ENCODE data around the gene CLDN4.
"Not testable (repeated sequence)": the region's sequence is repeated elsewhere in the genome, so short reads cannot be mapped to it uniquely, and the experiment has no call there.

Gene CLDN4

DNA sequence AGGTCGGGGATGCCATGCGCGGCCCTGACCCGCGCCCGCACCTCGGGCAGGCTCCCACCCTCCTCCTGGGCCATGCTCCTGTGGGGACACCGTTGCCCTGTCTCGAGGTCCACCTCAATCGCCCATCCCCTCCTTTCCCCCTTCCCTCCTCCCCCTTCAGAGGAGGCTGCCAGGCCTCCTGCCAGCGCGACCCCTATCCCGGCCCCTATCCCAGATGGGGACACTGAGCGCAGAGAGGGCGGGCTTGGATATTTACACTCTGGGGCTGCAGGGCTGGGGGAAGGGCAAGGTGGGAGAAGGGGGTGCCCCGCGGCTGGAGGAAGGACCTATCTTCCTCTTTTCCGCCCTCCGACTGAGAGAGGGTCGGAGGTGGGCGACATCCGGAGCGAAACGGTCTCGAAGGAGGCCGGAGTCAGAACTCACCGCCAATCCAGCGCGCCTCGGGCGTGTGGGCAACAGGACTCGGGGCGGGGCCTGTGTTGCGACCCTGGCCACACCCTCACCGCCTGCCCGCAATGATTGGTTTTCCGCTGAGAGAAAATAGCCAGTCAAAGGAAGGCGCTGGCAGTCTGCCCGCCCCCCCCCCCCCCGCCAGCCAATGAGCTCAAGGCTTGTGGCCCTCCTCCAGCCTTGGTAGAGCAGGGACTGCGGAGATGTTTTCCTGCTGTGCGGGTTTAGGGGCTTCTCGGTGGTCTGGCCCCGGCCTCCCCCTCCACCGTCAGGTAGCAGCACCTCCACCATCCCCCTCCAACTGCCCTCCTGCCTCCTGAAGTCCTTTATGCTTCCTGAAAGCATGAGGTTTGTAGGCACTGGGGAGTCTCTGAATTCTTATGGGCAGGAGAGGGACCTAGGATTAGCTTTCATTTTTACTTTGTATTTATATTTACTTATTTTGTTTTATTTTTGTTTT is 11.5 kb downstream of the CLDN4 start, which contains the start of gene METTL27:
Gene METTL27 (minus strand): TSS at position 450 of the 910 bp plus-strand sequence. CDS start 376 bp downstream, at position 74.
- peak; percentile 95 for DNase-seq (ENCODE audit: low spot score)

- no peak for DNase-seq (ENCODE audit: low spot score)
Measured at GRCh38 chr7:73844131-73844547, 13.3 kb downstream of the CLDN4 start.

GRCh38 chr7:73844848-73845460 is 14.2 kb downstream of the CLDN4 start:
- no peak for DNase-seq (ENCODE audit: low spot score)

- not testable (repeated sequence) for DNase-seq (ENCODE audit: low spot score)
Measured at GRCh38 chr7:73845701-73846195, 15.0 kb downstream of the CLDN4 start.

DNA sequence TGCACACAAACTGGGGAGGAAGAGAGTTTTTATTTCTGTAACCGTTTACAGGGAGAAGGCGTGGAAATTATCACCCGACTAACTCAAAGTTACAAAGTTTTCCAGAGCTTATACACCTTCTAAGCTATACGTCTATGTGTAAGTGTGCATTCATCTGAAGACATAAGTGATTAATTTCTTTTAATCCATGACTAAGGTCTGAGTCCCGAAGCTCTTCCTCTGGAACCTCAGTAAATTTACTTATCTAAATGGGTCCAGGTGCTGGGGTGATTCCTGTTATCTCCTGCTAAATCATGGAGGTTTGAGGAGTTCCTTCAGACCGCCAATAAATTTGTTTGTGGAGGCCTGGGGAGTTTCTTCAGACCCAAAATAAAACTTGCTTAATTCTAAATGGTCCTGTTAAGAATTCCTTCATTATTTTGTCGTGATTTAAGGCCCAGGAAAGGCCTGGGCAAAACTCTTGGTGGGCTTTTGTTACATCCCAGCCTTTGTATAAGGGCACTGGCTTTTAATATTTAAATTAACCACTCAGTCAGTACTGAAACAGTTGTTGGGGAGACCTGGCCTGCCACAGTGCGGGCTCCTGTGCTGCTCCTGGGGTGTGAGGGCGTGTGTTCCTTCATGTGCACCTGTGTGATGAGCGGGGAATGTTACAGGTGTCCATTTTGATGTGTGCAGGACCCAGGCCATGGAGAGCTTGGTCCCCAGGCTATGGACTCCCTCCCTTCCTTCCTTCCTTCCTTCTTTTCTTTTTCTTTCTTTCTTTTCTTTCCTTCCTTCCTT is 17.3 kb downstream of the CLDN4 start:
- no peak for DNase-seq (ENCODE audit: low spot score)

- no peak for DNase-seq (ENCODE audit: low spot score)
Measured at GRCh38 chr7:73850781-73851207, 20.0 kb downstream of the CLDN4 start.

DNA sequence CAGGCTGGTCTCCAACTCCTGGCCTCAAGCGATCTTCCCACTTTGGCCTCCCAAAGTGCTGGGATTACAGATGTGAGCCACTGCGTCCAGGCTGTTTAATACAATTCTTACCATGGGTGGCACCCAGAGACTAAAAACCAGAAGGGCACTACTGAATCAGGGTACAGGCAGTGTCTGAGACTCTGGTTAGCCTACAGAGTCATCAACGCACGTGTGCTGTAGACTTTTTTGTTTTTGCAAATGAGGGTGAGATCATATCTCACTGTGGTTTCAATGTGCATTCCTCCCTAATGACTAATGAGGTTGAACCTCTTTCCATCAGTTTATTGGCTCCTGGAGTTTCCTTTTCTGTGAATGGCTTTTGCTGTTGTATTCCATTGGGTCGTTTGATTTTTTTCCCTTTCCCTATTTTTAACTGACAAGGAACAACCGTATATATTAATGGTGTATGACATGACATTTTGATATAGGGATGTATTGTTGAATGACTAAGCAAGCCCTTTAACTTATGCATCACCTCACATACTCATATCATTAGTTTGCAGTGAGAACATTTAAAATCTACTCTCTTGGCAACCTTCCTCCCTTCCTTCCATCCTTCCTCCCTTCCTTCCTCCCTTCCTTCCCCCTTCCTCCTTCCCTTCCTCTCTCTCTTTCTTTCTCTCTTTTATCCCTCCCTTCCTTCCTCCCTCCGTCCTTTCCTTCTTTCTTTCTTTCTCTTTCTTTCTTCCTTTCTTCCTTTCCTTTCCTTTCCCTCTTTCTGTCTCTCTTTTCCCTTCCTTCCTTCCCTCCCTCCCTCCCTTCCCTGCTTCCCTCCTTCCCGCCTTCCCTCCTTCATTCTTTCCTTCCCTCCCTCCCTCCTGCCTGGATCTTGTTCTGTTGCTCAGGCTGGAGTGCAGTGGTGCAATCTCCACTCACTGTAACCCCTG is 20.9 kb downstream of the CLDN4 start:
- DNase-seq (ENCODE audit: low spot score): no peak

GRCh38 chr7:73852500-73852899 is 21.7 kb downstream of the CLDN4 start:
- no peak for DNase-seq (ENCODE audit: low spot score)

- no peak for DNase-seq (ENCODE audit: low spot score)
Measured at GRCh38 chr7:73856941-73857340, 26.1 kb downstream of the CLDN4 start.

DNA sequence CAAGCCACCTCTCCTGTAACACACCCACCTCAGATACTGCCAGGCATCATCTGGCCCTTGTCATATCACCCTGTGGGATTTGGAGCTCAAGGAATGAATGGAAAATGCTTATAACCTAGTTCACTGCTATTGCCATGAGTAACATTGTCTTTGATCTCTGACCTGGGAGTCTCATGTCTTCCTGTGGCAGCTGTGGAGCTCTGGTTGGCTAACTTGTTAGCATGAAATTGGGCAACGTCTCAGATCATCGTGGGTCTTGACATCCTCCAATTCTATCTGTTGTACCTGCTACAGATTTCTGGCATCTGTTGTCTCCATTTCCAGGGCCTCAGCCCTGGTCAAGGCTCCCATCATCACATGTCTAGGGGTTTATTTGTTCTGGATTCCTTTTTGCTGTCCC is 28.0 kb downstream of the CLDN4 start:
- DNase-seq (ENCODE audit: low spot score): no peak

GRCh38 chr7:73860859-73861258 is 30.1 kb downstream of the CLDN4 start, which contains the start of gene TMEM270:
TSS of gene TMEM270 (plus strand) at chr7:73861159. CDS start at chr7:73861195, 36 bp downstream.
- DNase-seq (ENCODE audit: low spot score): no peak

DNA sequence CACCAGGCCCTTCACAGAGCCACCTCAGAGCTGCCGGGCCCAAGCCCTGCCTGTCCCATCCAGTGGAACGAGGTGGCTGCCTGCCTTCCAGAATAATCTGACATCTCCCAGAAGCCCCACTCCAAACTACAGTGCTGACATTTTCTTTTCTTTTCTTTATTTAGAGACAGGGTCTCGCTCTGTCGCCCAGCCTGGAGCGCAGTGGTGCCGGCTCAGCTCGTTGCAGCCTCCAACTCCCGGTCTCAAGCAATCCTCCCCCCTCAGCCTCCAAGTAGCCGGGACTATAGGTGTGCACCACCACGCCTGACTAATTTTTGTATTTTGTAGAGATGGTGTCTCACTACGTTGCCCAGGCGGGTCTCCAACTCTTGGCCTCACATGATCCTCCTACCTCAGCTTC is 30.5 kb downstream of the CLDN4 start:
- DNase-seq (ENCODE audit: low spot score): no peak

DNA sequence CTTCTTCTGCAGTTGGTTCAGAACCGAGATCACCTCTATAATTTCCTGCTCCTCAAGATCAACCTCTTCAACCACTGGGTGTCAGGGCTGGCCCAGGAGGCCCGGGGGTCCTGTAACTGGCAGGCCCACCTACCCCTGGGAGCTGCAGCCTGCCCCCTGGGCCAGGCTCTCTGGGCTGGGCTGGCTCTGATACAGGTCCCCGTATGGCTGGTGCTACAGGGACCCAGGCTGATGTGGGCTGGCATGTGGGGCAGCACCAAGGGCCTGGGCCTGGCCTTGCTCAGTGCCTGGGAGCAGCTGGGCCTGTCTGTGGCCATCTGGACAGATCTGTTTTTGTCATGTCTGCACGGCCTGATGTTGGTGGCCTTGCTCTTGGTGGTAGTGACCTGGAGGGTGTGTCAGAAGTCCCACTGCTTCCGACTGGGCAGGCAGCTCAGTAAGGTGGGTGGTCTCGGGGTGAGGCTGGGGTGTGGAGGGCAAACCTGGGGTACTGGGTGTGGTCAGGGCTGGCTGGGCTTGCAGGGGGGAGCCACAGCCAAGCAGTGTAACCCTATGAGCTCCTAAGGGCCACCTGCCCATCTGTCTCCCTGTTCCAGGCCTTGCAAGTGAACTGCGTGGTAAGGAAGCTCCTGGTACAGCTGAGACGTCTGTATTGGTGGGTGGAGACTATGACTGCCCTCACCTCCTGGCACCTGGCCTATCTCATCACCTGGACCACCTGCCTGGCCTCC is 34.4 kb downstream of the CLDN4 start:
- DNase-seq (ENCODE audit: low spot score): no peak

GRCh38 chr7:73865738-73866445 is 35.1 kb downstream of the CLDN4 start:
- DNase-seq (ENCODE audit: low spot score): peak; percentile 68

DNA sequence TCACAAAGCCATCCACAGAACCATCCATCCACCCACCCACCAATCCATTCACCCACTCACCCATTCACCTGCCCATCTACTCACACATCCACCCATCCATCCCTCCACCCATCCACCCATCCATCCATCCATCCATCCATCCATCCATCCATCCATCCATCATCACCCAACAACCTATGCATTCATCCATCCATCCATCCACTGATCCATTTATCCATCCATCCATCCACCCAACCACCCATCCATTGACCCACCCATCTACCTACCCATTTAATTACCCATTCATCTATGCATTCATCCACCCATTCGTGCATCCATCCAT is 35.6 kb downstream of the CLDN4 start:
- no peak for DNase-seq (ENCODE audit: low spot score)

DNA sequence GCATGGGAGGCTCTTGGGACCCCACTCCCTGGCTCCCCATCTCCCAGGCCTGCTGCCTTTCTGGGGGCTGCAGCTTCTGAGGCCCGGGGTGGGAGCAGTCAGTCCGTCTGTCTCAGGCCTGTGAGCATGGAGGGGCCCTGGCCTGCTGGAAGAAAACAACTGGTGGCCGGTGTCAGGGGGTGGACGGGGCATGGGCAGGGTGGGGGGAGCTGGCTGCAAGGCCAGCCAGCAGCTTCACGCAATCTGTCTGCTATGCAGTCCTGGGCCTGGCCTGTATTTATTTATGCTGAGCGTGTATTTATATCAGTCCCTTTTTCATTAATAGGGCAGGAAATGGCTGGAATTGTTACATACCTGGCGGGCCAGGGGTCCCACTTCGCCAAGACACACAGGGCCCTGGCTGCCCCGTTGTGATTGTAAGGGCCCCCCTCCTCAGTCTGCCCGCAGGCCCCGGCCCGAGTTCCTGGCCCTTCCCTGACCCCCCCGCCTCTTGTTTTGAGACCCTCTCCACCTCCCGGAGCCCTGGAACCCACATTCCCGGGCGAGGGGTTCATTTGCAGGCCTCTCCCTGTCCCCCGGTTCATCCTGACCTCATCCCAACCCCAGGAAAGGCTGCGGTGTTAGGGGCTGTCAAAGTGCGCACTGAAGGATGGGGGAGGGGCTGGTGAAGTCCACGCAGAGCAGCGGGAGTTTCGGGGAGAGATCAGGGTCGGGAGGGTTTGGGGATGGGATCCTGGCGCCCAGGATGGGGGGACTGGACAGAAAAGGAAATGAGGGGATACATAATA is 38.4 kb downstream of the CLDN4 start:
- DNase-seq (ENCODE audit: low spot score): no peak

DNA sequence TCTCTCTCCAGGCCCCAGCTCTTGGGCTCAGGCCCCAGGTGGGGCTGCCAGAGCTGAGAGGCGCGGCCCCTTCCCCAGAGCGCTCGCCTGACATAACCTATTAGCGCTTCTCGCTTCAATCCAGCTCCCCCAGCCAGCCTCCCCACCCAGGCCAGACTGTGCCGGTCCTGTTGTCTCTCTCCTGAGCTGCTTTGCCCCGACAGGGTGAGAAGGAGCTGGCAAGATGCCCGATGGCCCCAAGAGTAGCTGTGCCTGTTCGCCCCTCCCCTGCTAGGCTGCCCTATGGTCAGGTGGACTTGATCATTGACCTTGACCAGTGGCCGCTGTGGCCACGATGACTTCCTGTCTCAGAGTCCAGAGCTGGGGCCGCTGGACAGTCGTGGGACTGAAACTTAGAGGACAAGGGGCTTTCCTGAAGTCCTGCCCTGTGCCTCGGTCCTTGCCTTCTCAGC is 39.3 kb downstream of the CLDN4 start:
- no peak for DNase-seq (ENCODE audit: low spot score)

GRCh38 chr7:73871163-73872011 is 40.6 kb downstream of the CLDN4 start:
- DNase-seq (ENCODE audit: low spot score): no peak
